Liver (tissue), 9 donors: ENCODE measurements around the gene TLE4. TPM values are rescaled to one million over a fixed set of nuclear protein-coding genes. Genes with fewer than 3 reads are reported as not detected.

Source experiments
- DNase-seq: peaks from one replicate; pipeline ENCODE4 v3.0.0-alpha.2; 2017; ENCODE audit warnings: low spot score
- H3K27ac ChIP-seq, 2 donors: one replicate each; pipeline ENCODE4 v1.7.0; 2013; ENCODE audit warnings: inconsistent platforms in 2 of 2, low read length in 2 of 2, control low read depth in 1 of 2, low read depth in 1 of 2, mild to moderate bottlenecking in 1 of 2
- H3K27me3 ChIP-seq, 4 donors: one replicate each; pipeline versions ENCODE4 v1.6.1 to v1.7.0; 2013; ENCODE audit warnings: low read length in 3 of 4, inconsistent platforms in 1 of 4, mild to moderate bottlenecking in 1 of 4, moderate library complexity in 1 of 4; ENCODE audit not compliant: control insufficient read depth in 4 of 4, insufficient read depth in 4 of 4
- H3K36me3 ChIP-seq, 4 donors: one replicate each; pipeline versions ENCODE4 v1.6.1 to v1.7.0; 2013; ENCODE audit warnings: low read length in 3 of 4, mild to moderate bottlenecking in 3 of 4, low read depth in 1 of 4, moderate library complexity in 1 of 4; ENCODE audit not compliant: control insufficient read depth in 4 of 4, insufficient read depth in 3 of 4
- H3K4me1 ChIP-seq, 4 donors: one replicate each; pipeline versions ENCODE4 v1.6.1 to v1.7.0; 2013; ENCODE audit warnings: low read length in 3 of 4, mild to moderate bottlenecking in 3 of 4, moderate library complexity in 1 of 4; ENCODE audit not compliant: control insufficient read depth in 4 of 4, insufficient read depth in 4 of 4
- H3K4me3 ChIP-seq, 3 donors: one replicate each; pipeline versions ENCODE4 v1.6.1 to v1.7.0; 2013; ENCODE audit warnings: low read length in 3 of 3, control low read depth in 1 of 3, low read depth in 1 of 3, mild to moderate bottlenecking in 1 of 3
- H3K9ac ChIP-seq, 2 donors: one replicate each; pipeline ENCODE4 v1.7.0; 2013; ENCODE audit warnings: low read length in 2 of 2, mild to moderate bottlenecking in 2 of 2, moderate library complexity in 2 of 2, control low read depth in 1 of 2, low read depth in 1 of 2
- H3K9me3 ChIP-seq, 4 donors: one replicate each; pipeline versions ENCODE4 v1.6.1 to v1.7.0; 2013; ENCODE audit warnings: low read length in 3 of 4; ENCODE audit not compliant: control insufficient read depth in 4 of 4
- ATF3 ChIP-seq: IDR thresholded peaks from 2 replicates; pipeline ENCODE4 v1.6.1; 2016; ENCODE audit warnings: antibody characterized with exemption
- EGR1 ChIP-seq, 2 donors: IDR thresholded peaks; 2 replicates each; pipeline ENCODE4 v1.6.1; 2016 to 2018; ENCODE audit warnings: antibody characterized with exemption in 2 of 2, low read depth in 2 of 2
- FOXA1 ChIP-seq: IDR thresholded peaks from 2 replicates; pipeline ENCODE4 v1.6.1; 2016; ENCODE audit warnings: antibody characterized with exemption
- FOXA2 ChIP-seq: IDR thresholded peaks from 2 replicates; pipeline ENCODE4 v1.6.1; 2016; ENCODE audit warnings: antibody characterized with exemption
- GABPA ChIP-seq, 2 donors: IDR thresholded peaks in 1 of 2; conservative IDR thresholded peaks in 1 of 2; 2 replicates each; pipeline ENCODE4 v1.6.1; 2016; ENCODE audit warnings: antibody characterized with exemption in 2 of 2, mild to moderate bottlenecking in 1 of 2, moderate library complexity in 1 of 2
- HNF4A ChIP-seq, 2 donors: conservative IDR thresholded peaks; 2 replicates each; pipeline ENCODE4 v1.6.1; 2016; ENCODE audit warnings: antibody characterized with exemption in 2 of 2, mild to moderate bottlenecking in 2 of 2
- HNF4G ChIP-seq: IDR thresholded peaks from 2 replicates; pipeline ENCODE4 v1.6.1; 2016; ENCODE audit warnings: antibody characterized with exemption
- JUND ChIP-seq, 2 donors: IDR thresholded peaks; 2 replicates each; pipeline ENCODE4 v1.6.1; 2016; ENCODE audit warnings: antibody characterized with exemption in 2 of 2
- MAX ChIP-seq: IDR thresholded peaks from 2 replicates; pipeline ENCODE4 v1.6.1; 2016; ENCODE audit warnings: antibody characterized with exemption
- NR2F2 ChIP-seq: IDR thresholded peaks from 2 replicates; pipeline ENCODE4 v1.6.1; 2016; ENCODE audit warnings: antibody characterized with exemption
- RAD21 ChIP-seq, 2 donors: IDR thresholded peaks; 2 replicates each; pipeline ENCODE4 v1.6.1; 2016; ENCODE audit warnings: antibody characterized with exemption in 2 of 2, mild to moderate bottlenecking in 2 of 2
- REST ChIP-seq: IDR thresholded peaks from 2 replicates; pipeline ENCODE4 v1.6.1; 2016; ENCODE audit warnings: antibody characterized with exemption, mild to moderate bottlenecking
- RXRA ChIP-seq, 2 donors: IDR thresholded peaks; 2 replicates each; pipeline ENCODE4 v1.6.1; 2017 to 2018; ENCODE audit warnings: antibody characterized with exemption in 2 of 2, mild to moderate bottlenecking in 1 of 2
- SP1 ChIP-seq: IDR thresholded peaks from 2 replicates; pipeline ENCODE4 v1.6.1; 2018; ENCODE audit warnings: antibody characterized with exemption, mild to moderate bottlenecking
- TAF1 ChIP-seq: conservative IDR thresholded peaks from 2 replicates; pipeline ENCODE4 v1.6.1; 2016; ENCODE audit warnings: antibody characterized with exemption, mild to moderate bottlenecking
- YY1 ChIP-seq: IDR thresholded peaks from 2 replicates; pipeline ENCODE4 v1.6.1; 2016; ENCODE audit warnings: antibody characterized with exemption, mild to moderate bottlenecking
- ZBTB33 ChIP-seq: IDR thresholded peaks from 2 replicates; pipeline ENCODE4 v1.6.1; 2016; ENCODE audit warnings: antibody characterized with exemption
- WGBS: extraction: QIAGEN DNeasy Blood & Tissue Kit; methylation state at CpG from one replicate; pipeline ENCODE4 v1.1.7; 2013; 5-methylcytosine and 5-hydroxymethylcytosine counted together
- polyA plus RNA-seq, 2 donors: library from polyadenylated mRNA; stranded (reverse) in 1 of 2; unstranded in 1 of 2; fragments of 200-250 nt in 1 of 2; fragments of >200 nt in 1 of 2; fragmentation: Nextera tagmentation in 1 of 2; extraction: Ambion mirVana in 1 of 2; gene quantifications; one replicate each; pipeline versions ENCODE4 v1.2.1 to v1.2.3, GENCODE V29; 2013 to 2015
- total RNA-seq, 2 donors: library from RNA; depleted of rRNA; stranded (reverse); fragments of >200 nt; gene quantifications; one replicate each; pipeline ENCODE4 v1.2.3, GENCODE V29; 2014
- TF ChIP-seq, protein P1 (sequence below): fragments of 150-350 bp; IDR thresholded peaks from 2 replicates; pipeline ENCODE4 v1.5.1; 2017; ENCODE audit warnings: improper control_type of control experiment, low read depth, low read length; ENCODE audit not compliant: missing input control
- donor health status: healthy.
- donor health status: healthy.
- donor health status: healthy.
- donor health status: healthy.
- donor health status: healthy.

Gene TLE4
- total and polyA plus RNA-seq, 4 donors: 2.5 to 6.6 (median 4.7) TPM

DNA sequence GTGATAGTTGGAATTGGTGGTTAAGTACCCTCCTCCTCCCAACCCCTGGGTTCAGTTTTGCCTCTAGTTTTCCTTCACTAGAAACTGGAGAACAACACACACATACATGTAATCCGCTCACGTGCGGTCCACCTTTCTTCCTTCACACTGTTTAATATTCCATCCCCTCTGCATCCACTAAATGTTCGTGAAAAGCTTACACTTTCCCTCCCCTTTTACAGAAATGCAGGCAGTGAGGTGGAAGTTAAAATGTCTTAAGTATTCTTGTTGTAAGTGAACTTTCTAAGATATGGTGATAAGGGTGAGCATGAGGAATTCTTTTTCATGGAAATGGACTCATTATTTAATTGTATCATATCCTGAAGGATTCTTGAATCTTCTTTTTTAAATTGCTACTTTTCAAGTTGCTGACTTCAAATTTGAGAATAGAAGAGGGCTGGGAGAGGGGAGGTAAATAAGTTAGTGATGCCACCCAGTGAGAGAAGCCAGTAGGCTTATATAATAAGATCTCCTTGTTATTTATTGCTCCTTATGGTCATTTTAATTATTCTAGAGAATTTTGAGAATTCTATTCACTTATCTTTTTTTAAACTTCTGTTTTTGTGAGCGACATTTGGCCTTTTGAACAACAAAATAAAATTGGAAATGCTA lies 90.2 kb downstream of the TLE4 start:
- Histone ChIP-seq H3K9me3 (no peaks in the 10 kb centered on the region), H3K4me3 (no peak overlapping the region), H3K27ac (no peak overlapping the region), H3K9ac (no peak overlapping the region), H3K36me3 (peaks cover 0 to under 1% (median 0%) of the 10 kb centered on the region in 4 donors), H3K27me3 (no peaks in the 10 kb centered on the region), H3K4me1 (peaks cover 0 to 5% (median 2%) of the 10 kb centered on the region in 4 donors)
- WGBS: 92% methylated on average over 5 of the region's 5 CpGs
- no peak for DNase-seq
- TF ChIP-seq RXRA (IDR thresholded peaks at IDR 0.05): no peak
- TF ChIP-seq, protein P1, sequence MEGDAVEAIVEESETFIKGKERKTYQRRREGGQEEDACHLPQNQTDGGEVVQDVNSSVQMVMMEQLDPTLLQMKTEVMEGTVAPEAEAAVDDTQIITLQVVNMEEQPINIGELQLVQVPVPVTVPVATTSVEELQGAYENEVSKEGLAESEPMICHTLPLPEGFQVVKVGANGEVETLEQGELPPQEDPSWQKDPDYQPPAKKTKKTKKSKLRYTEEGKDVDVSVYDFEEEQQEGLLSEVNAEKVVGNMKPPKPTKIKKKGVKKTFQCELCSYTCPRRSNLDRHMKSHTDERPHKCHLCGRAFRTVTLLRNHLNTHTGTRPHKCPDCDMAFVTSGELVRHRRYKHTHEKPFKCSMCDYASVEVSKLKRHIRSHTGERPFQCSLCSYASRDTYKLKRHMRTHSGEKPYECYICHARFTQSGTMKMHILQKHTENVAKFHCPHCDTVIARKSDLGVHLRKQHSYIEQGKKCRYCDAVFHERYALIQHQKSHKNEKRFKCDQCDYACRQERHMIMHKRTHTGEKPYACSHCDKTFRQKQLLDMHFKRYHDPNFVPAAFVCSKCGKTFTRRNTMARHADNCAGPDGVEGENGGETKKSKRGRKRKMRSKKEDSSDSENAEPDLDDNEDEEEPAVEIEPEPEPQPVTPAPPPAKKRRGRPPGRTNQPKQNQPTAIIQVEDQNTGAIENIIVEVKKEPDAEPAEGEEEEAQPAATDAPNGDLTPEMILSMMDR: no peak
- TF ChIP-seq FOXA2: no peak
- no peak for TF ChIP-seq FOXA1

GRCh38 chr9:79662537-79662956 lies 90.8 kb downstream of the TLE4 start:
- TF ChIP-seq SP1: no peak
- TF ChIP-seq GABPA (IDR thresholded peaks at IDR 0.05 in 1 of 2, conservative IDR thresholded peaks at IDR 0.05 in 1 of 2): no peak
- TF ChIP-seq ZBTB33: no peak
- TF ChIP-seq, protein P1: no peak
- no peak for TF ChIP-seq YY1
- TF ChIP-seq JUND (IDR thresholded peaks at IDR 0.05): no peak
- no peak for TF ChIP-seq FOXA2
- no peak for TF ChIP-seq RXRA (IDR thresholded peaks at IDR 0.05)
- TF ChIP-seq MAX: no peak
- TF ChIP-seq TAF1: no peak
- TF ChIP-seq HNF4G: no peak
- no peak for TF ChIP-seq NR2F2
- no peak for TF ChIP-seq FOXA1
- no peak for TF ChIP-seq HNF4A (conservative IDR thresholded peaks at IDR 0.05)
- no peak for TF ChIP-seq ATF3
- no peak for TF ChIP-seq EGR1 (IDR thresholded peaks at IDR 0.05; ENCODE audit: low read depth in 2 of 2)
- no peak for TF ChIP-seq REST
- no peak for TF ChIP-seq RAD21 (IDR thresholded peaks at IDR 0.05)
- H3K4me3 ChIP-seq: no peak overlapping the region
- 78% methylated on average over 6 of the region's 6 CpGs for WGBS

More at GRCh38 chr9:79662537-79662956, 90.8 kb downstream of the TLE4 start:
- Histone ChIP-seq H3K9me3 (no peaks in the 10 kb centered on the region), H3K9ac (no peak overlapping the region), H3K27me3 (no peaks in the 10 kb centered on the region), H3K4me1 (peaks cover 0 to 7% (median 2%) of the 10 kb centered on the region in 4 donors), H3K27ac (no peak overlapping the region), H3K36me3 (no peaks in the 10 kb centered on the region)
- DNase-seq: no peak
